GM23338 (cell line): ENCODE results near the gene URM1.

Experiments used
- CREB1 ChIP-seq: fragments of 250-450 bp; sonication (Bioruptor Pico); IDR thresholded peaks from 2 replicates; pipeline ENCODE4 v1.5.0; 2020; ENCODE audit warnings: low read depth, mild to moderate bottlenecking, moderate library complexity
- CTCF ChIP-seq, 2 experiments: fragments of 200-600 bp in 1 of 2; sonication (generic) in 1 of 2; conservative IDR thresholded peaks; 2 replicates each; pipeline versions ENCODE4 v1.5.1 to v1.6.1; 2016 to 2017; ENCODE audit warnings: antibody characterized with exemption in 2 of 2, low read depth in 2 of 2, mild to moderate bottlenecking in 2 of 2, moderate library complexity in 1 of 2
- ETS1 ChIP-seq: IDR thresholded peaks from 2 replicates; pipeline ENCODE4 v1.6.1; 2016; ENCODE audit warnings: antibody characterized with exemption
- EZH2 ChIP-seq: fragments of 200-600 bp; sonication (generic); IDR thresholded peaks from one replicate; pipeline ENCODE4 v1.8.0; 2017; ENCODE audit warnings: antibody characterized with exemption, mild to moderate bottlenecking, low read depth; ENCODE audit not compliant: unreplicated experiment
- EZH2phosphoT487 ChIP-seq: fragments of 200-600 bp; sonication (generic); IDR thresholded peaks from one replicate; pipeline ENCODE4 v1.8.1; 2018; ENCODE audit warnings: antibody characterized with exemption; ENCODE audit not compliant: unreplicated experiment
- JUNB ChIP-seq: IDR thresholded peaks from one replicate; pipeline ENCODE4 v1.6.1; 2016; ENCODE audit warnings: antibody characterized with exemption; ENCODE audit not compliant: unreplicated experiment
- NANOG ChIP-seq: IDR thresholded peaks from 2 replicates; pipeline ENCODE4 v1.6.1; 2016; ENCODE audit warnings: antibody characterized with exemption, borderline replicate concordance
- POLR2AphosphoS5 ChIP-seq: IDR thresholded peaks from 2 replicates; pipeline ENCODE4 v1.6.1; 2016; ENCODE audit warnings: antibody characterized with exemption, low read depth
- REST ChIP-seq: IDR thresholded peaks from one replicate; pipeline ENCODE4 v1.6.1; 2018; ENCODE audit warnings: antibody characterized with exemption; ENCODE audit not compliant: unreplicated experiment
- STAT1 ChIP-seq: IDR thresholded peaks from one replicate; pipeline ENCODE4 v1.6.1; 2016; ENCODE audit warnings: antibody characterized with exemption; ENCODE audit not compliant: unreplicated experiment
- ZNF114 ChIP-seq: fragments of 250-450 bp; sonication (Bioruptor Pico); IDR thresholded peaks from 2 replicates; pipeline ENCODE4 v1.5.0; 2020; ENCODE audit warnings: mild to moderate bottlenecking, moderate library complexity
- ZNF331 ChIP-seq: fragments of 250-450 bp; sonication (Bioruptor Pico); IDR thresholded peaks from 2 replicates; pipeline ENCODE4 v1.5.0; 2020; ENCODE audit warnings: low read depth, mild to moderate bottlenecking, moderate library complexity
- ZNF462 ChIP-seq: fragments of 250-450 bp; sonication (Bioruptor Pico); IDR thresholded peaks from 2 replicates; pipeline ENCODE4 v1.5.0; 2020; ENCODE audit warnings: mild to moderate bottlenecking, moderate library complexity

- TF ChIP-seq REST: no peak
- TF ChIP-seq CTCF (conservative IDR thresholded peaks at IDR 0.05; ENCODE audit: low read depth in 2 of 2): no peak
- no peak for TF ChIP-seq EZH2
- TF ChIP-seq EZH2phosphoT487: no peak
- 0 out of 2 replicates have a peak, but pooled peaks have one; percentile 30 for TF ChIP-seq POLR2AphosphoS5
- TF ChIP-seq CREB1 (CRISPR knock-in tag): no peak
- no peak for TF ChIP-seq ZNF331 (CRISPR knock-in tag)
- no peak for TF ChIP-seq JUNB
- no peak for TF ChIP-seq ETS1
- TF ChIP-seq STAT1: no peak
- TF ChIP-seq ZNF114 (CRISPR knock-in tag): no peak
- peak; percentile 91 for TF ChIP-seq NANOG
- no peak for TF ChIP-seq ZNF462 (CRISPR knock-in tag)
Observed at GRCh38 chr9:128383007-128383753, 12.0 kb downstream of the URM1 start.
